ENCODE measurements around the gene PRADC1. TPM values are rescaled to one million over a fixed set of nuclear protein-coding genes. Genes with fewer than 3 reads are reported as not detected.

PRADC1 gene
- total RNA-seq, 1 experiment from 2014 or later, result 18.6 TPM

DNA sequence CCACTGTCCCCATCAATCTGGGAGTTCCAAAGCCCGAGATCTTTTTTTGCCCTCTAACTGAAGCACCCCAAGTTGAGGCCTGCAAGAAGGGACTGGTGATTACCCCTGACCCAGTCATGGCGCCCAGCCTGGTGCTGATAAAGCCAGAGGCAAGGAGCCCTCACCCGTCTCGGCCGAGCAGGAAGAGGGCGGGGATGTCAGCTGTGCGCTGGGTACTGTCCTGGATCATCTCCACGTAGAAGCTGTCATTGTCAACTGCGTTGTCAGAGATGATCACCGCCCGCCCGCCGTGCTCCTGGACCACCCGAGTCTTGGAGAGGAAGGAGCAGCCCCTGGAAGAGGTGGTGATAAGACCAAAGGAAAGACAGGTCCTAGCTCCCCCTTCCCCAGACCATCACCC, 4.4 kb downstream of the PRADC1 start:
- Histone ChIP-seq H3K27ac (ENCODE audit: low read length) (no peak overlapping the region), H3K4me1 (ENCODE audit: control insufficient read depth, insufficient read depth, low read length) (no peaks in the 10 kb centered on the region), H3K9me3 (ENCODE audit: control insufficient read depth, insufficient read depth, low read depth, low read length) (no peaks in the 10 kb centered on the region), H3K4me3 (ENCODE audit: low read depth in 2 of 2, low read length in 2 of 2) (no peak overlapping the region), H3K27me3 (ENCODE audit: control insufficient read depth, insufficient read depth, low read length) (no peaks in the 10 kb centered on the region), H3K36me3 (ENCODE audit: control insufficient read depth, insufficient read depth, low read length) (peaks cover 2% of the 10 kb centered on the region; the same call in 1 of the 2 replicates)
- ChIA-PET CTCF (no interaction called here), POLR2A (no interaction called here)
- ATAC-seq, result no peak
- intact Hi-C loops (cut with micrococcal nuclease; ENCODE audit: unreplicated experiment), result no loop called here
- no TSS peak for BruUV-seq (replicated peaks)
- in situ Hi-C loops (cut with HindIII; ENCODE audit: low pct_unique_long_range_greater_than_20kb, low sequenced_read_pairs), result no loop called here
- DNase-seq (ENCODE audit: low read depth, low spot score), result no peak
- TF ChIP-seq TCF7L2 (IDR thresholded peaks at IDR 0.05; ENCODE audit: low read depth, low read length) (no peak), SIN3A (IDR thresholded peaks at IDR 0.05; ENCODE audit: borderline replicate concordance, insufficient read depth, low read depth, low read length) (no peak), POLR2AphosphoS5 (IDR thresholded peaks at IDR 0.05; ENCODE audit: low read depth, low read length) (no peak)
- TF ChIP-seq, protein P1, sequence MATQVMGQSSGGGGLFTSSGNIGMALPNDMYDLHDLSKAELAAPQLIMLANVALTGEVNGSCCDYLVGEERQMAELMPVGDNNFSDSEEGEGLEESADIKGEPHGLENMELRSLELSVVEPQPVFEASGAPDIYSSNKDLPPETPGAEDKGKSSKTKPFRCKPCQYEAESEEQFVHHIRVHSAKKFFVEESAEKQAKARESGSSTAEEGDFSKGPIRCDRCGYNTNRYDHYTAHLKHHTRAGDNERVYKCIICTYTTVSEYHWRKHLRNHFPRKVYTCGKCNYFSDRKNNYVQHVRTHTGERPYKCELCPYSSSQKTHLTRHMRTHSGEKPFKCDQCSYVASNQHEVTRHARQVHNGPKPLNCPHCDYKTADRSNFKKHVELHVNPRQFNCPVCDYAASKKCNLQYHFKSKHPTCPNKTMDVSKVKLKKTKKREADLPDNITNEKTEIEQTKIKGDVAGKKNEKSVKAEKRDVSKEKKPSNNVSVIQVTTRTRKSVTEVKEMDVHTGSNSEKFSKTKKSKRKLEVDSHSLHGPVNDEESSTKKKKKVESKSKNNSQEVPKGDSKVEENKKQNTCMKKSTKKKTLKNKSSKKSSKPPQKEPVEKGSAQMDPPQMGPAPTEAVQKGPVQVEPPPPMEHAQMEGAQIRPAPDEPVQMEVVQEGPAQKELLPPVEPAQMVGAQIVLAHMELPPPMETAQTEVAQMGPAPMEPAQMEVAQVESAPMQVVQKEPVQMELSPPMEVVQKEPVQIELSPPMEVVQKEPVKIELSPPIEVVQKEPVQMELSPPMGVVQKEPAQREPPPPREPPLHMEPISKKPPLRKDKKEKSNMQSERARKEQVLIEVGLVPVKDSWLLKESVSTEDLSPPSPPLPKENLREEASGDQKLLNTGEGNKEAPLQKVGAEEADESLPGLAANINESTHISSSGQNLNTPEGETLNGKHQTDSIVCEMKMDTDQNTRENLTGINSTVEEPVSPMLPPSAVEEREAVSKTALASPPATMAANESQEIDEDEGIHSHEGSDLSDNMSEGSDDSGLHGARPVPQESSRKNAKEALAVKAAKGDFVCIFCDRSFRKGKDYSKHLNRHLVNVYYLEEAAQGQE (IDR thresholded peaks at IDR 0.05; ENCODE audit: insufficient read depth in 1 of 2, low read depth in 2 of 2, low read length in 1 of 2), result no peak
- TF ChIP-seq, protein P2, sequence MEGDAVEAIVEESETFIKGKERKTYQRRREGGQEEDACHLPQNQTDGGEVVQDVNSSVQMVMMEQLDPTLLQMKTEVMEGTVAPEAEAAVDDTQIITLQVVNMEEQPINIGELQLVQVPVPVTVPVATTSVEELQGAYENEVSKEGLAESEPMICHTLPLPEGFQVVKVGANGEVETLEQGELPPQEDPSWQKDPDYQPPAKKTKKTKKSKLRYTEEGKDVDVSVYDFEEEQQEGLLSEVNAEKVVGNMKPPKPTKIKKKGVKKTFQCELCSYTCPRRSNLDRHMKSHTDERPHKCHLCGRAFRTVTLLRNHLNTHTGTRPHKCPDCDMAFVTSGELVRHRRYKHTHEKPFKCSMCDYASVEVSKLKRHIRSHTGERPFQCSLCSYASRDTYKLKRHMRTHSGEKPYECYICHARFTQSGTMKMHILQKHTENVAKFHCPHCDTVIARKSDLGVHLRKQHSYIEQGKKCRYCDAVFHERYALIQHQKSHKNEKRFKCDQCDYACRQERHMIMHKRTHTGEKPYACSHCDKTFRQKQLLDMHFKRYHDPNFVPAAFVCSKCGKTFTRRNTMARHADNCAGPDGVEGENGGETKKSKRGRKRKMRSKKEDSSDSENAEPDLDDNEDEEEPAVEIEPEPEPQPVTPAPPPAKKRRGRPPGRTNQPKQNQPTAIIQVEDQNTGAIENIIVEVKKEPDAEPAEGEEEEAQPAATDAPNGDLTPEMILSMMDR (IDR thresholded peaks at IDR 0.05), result no peak

DNA sequence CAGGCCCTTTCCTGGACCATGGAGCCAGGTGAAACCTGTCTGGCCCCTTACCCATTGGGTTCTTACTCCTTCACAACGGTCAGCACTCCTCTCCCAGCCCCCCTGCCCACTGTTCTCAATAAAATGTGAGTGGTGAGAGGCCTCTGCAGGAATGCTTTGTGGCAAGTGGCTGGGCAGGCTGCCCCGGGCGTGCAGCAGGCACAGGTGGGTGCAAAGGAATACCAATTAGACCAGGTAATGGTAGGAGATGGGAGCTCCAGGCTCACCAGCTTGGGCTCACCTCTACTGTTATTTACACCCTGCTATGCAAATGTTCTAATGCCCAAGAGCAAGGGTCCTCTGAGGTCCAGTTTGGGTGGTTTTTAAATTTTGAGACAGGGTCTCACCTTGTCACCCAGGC, 6.0 kb downstream of the PRADC1 start:
- Histone ChIP-seq H3K4me1 (ENCODE audit: control insufficient read depth, insufficient read depth, low read length) (no peaks in the 10 kb centered on the region), H3K27ac (ENCODE audit: low read length) (no peak overlapping the region), H3K4me3 (ENCODE audit: low read depth in 2 of 2, low read length in 2 of 2) (no peak overlapping the region), H3K27me3 (ENCODE audit: control insufficient read depth, insufficient read depth, low read length) (no peaks in the 10 kb centered on the region), H3K36me3 (ENCODE audit: control insufficient read depth, insufficient read depth, low read length) (peaks cover 8% of the 10 kb centered on the region; the same call in 1 of the 2 replicates), H3K9me3 (ENCODE audit: control insufficient read depth, insufficient read depth, low read depth, low read length) (no peaks in the 10 kb centered on the region)
- in situ Hi-C loops (cut with HindIII; ENCODE audit: low pct_unique_long_range_greater_than_20kb, low sequenced_read_pairs), result no loop called here
- BruUV-seq (replicated peaks), result no TSS peak
- no peak for TF ChIP-seq SIN3A (IDR thresholded peaks at IDR 0.05; ENCODE audit: borderline replicate concordance, insufficient read depth, low read depth, low read length)
- TF ChIP-seq TCF7L2 (IDR thresholded peaks at IDR 0.05; ENCODE audit: low read depth, low read length), result no peak
- TF ChIP-seq, protein P1 (IDR thresholded peaks at IDR 0.05; ENCODE audit: insufficient read depth in 1 of 2, low read depth in 2 of 2, low read length in 1 of 2), result no peak
- no peak for TF ChIP-seq POLR2AphosphoS5 (IDR thresholded peaks at IDR 0.05; ENCODE audit: low read depth, low read length)
- TF ChIP-seq, protein P2 (IDR thresholded peaks at IDR 0.05), result no peak
- intact Hi-C loops (cut with micrococcal nuclease; ENCODE audit: unreplicated experiment), result no loop called here
- ATAC-seq (no peak), DNase-seq (ENCODE audit: low read depth, low spot score) (no peak)
- CTCF ChIA-PET, result no interaction called here
- POLR2A ChIA-PET, result no interaction called here
